Stromal cell of bone marrow (primary cell): ENCODE measurements around the gene ABLIM1.

Experiments
- DNase-seq: peaks from one replicate; pipeline ENCODE4 v3.0.0-alpha.2; 2012; ENCODE audit warnings: low read depth

Gene ABLIM1

GRCh38 chr10:114679552-114679951 is 21.5 kb upstream of the ABLIM1 start:
- DNase-seq: no peak

GRCh38 chr10:114678820-114679219 is 20.7 kb upstream of the ABLIM1 start:
- no peak for DNase-seq

GRCh38 chr10:114678336-114678735 is 20.3 kb upstream of the ABLIM1 start:
- DNase-seq: no peak

- DNase-seq: no peak
These were observed 16.3 kb upstream of the ABLIM1 start for GRCh38 chr10:114674346-114674745.

GRCh38 chr10:114669648-114670047 is 11.6 kb upstream of the ABLIM1 start:
- DNase-seq: no peak

- DNase-seq: no peak
These were observed 10.5 kb upstream of the ABLIM1 start for GRCh38 chr10:114668375-114669080.

GRCh38 chr10:114665873-114666272 is 7.8 kb upstream of the ABLIM1 start:
- no peak for DNase-seq

- DNase-seq: no peak
These were observed 7.3 kb upstream of the ABLIM1 start for GRCh38 chr10:114665406-114665805.

GRCh38 chr10:114664127-114664526 is 6.1 kb upstream of the ABLIM1 start:
- no peak for DNase-seq

- DNase-seq: no peak
These were observed 5.6 kb upstream of the ABLIM1 start for GRCh38 chr10:114663626-114664025.

GRCh38 chr10:114662646-114663217 is 4.7 kb upstream of the ABLIM1 start:
- no peak for DNase-seq

- no peak for DNase-seq
These were observed 3.3 kb upstream of the ABLIM1 start for GRCh38 chr10:114661212-114661880.

- no peak for DNase-seq
These were observed 2.4 kb downstream of the ABLIM1 start for GRCh38 chr10:114655671-114656070.

- DNase-seq: no peak
These were observed 3.1 kb downstream of the ABLIM1 start for GRCh38 chr10:114654822-114655575.

GRCh38 chr10:114653926-114654325 is 4.1 kb downstream of the ABLIM1 start:
- no peak for DNase-seq

GRCh38 chr10:114652402-114653368 is 5.4 kb downstream of the ABLIM1 start:
- DNase-seq: no peak

- no peak for DNase-seq
These were observed 7.2 kb downstream of the ABLIM1 start for GRCh38 chr10:114650831-114651230.

- DNase-seq: no peak
These were observed 7.8 kb downstream of the ABLIM1 start for GRCh38 chr10:114650266-114650665.

GRCh38 chr10:114649217-114649903 is 8.7 kb downstream of the ABLIM1 start:
- DNase-seq: no peak

- DNase-seq: no peak
These were observed 9.7 kb downstream of the ABLIM1 start for GRCh38 chr10:114648368-114648767.
